Midbrain (tissue), 1 donor: ENCODE results near the gene RASA3.

Experiments
- DNase-seq: peaks from one replicate; lab custom pipeline; 2025; lab: John Stamatoyannopoulos, UW

Gene RASA3

DNA sequence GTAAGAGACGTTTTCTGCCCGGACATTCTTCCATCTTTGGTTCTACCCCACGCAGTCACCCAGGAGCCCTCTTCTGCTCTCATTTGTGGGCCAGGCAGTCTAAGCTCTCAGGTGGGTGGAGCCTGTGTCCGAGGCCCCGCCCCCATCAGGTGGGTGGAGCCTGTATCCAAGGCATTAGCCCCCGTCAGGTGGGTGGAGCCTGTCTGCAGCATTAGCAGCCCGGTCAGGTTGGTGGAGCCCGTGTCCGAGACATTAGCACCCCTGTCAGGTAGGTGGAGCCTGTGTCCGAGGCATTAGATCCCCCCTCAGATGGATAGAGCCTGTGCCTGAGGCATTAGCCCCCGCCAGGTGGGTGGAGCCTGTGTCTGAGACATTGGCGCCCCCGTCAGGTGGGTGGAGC, 113.1 kb downstream of the RASA3 start:
- DNase-seq: no peak

DNA sequence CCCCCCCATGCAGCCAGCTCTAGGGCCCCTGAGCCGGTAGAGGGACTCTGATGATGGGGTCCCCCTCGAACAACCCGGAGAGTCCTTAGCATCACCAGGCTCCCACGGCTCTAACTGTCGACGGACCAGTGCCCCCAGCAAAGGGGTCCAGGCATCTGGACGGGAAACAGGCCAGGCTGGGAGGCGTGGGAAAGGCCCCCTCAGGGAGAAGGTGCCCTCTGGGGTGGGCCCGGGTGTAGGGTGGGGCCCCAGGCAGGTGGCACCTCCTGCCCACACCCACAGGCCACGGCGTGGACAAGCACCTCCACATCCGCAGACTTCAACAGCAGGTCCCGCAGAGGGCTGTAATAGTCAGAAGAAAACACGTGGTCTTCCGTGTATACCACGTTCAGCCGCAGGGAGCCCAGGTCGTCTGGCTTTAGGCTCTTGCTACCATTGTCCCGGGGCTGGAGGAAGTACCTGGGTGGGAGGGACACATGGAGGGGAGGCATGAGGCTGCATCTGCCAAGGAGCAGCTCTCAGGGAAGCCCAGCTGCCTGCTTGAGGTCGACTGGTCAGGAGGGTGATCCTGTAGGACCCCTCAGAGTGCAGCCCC, 113.9 kb downstream of the RASA3 start:
- no peak for DNase-seq

- DNase-seq: no peak
Measured at GRCh38 chr13:114017966-114018365, 114.5 kb downstream of the RASA3 start.

GRCh38 chr13:114017028-114017630, 115.3 kb downstream of the RASA3 start:
- no peak for DNase-seq

DNA sequence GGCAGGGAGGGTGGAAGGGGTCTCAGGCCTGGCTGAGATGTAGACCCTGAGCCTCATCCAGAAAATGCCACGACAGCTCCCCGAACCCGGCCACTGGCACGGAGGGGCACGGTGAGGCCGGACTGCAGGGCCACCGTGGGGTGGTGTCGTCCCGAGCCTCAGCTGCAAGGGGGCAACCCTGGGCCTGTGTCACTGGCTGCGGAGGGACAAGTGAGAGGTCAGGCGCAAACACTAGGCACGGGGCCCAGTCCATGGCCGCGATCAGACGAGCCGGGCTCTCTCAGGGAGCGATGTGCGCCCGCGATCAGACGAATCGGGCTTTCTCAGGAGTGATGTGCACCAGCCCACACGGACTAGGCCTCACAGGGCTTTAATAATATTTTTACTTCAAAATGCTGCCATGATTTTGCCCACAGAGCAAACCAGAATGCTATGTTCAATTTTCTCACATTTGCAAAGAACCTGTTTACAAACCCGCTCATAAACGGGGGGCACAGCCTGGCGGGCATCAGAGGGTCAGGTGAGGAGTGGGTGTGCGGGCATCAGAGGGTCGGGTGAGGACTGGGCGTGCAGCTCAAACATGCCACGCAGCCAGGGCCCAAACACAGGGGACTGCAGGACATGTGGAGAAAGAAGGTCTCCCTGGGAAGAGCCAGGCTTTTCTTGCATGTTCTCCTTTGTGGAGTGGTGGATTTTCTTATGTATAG, 115.9 kb downstream of the RASA3 start:
- no peak for DNase-seq

DNA sequence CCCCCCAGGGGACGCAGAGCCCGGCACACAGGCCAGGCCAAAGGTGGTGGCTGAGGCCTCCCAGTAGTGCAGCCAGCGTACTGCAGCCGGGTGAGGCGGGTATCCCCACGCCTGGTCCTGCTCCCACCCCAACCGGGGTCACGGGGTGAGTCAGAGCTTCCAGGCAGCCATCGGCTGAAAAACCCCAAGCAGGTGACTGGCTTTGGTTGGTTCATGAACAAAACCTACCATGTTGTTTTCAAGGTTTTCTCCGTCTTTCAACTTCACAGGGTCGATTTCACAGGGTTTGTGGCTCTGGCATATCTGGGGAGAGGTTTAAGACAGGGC, 116.5 kb downstream of the RASA3 start:
- no peak for DNase-seq

DNA sequence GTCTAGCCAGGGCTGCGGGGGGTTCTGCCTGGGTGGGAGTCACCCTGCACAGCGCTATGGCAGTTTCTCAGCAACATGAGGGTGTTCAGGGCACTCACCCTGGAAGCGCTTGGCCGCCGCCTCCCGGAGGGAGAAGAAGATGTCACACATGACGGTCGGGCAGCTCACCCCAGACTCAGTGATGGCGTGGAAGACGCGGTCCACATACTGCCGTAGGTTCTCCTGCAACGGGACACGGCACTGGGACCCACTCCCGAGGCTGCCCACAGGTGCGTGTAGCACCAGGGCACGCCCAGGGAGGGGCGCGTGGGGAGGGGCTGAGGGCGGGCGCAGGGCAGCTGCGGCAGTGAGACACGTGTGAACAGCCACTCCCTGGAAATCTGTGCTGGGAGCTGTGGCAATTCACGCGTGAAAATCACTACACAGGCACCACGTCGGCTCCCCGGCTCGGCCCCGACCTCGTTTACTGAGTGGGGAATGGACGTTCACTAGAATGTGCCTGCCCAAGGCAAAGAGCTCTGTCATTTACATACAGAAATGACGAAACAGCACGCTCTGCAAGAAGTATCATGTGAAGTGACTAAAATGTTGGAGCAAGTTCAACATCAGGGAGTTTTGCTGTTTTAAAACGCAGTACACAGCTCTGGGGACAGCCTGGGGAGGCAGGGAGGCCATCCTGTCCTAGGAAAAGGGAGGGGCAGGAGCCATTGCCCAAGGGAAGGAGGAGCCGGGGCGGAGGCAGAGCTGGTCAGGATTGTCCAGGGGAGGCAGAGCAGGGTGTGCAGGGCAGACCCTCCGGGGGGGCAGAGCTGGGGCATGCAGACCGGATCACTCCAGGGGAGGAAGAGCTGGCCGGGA, 117.1 kb downstream of the RASA3 start:
- no peak for DNase-seq

DNA sequence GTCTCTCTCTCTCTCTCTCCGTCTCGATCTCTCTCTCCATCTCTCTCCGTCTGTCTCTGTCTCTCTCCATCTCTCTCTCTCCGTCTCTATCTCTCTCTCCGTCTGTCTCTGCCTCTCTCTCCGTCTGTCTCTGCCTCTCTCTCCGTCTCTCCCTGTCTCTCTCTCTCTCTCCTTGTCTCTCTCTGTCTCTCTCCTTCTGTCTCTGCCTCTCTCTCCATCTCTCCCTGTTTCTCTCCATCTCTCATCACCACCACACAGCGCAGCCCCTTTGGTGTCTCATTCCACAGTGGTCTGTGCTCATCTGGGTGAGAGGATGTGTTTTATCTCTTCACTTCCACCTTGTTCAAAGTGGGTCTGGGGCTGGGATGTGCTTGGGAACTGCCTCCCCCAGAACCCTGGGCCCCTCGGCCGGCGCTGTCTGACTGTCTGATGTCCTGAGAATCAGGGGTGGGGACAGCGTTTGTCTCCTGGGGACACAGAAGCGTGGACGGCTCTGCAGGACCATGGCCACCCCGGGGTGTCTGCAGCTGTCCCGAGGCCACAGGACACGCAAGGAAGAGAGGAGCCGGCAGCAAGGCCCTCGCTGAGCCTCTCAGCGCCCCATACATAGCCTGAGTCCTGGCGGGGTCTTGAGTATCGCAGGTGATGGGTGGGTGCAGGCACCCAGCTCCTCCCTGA, 118.3 kb downstream of the RASA3 start:
- no peak for DNase-seq

GRCh38 chr13:114013336-114013735, 119.1 kb downstream of the RASA3 start:
- DNase-seq: no peak

DNA sequence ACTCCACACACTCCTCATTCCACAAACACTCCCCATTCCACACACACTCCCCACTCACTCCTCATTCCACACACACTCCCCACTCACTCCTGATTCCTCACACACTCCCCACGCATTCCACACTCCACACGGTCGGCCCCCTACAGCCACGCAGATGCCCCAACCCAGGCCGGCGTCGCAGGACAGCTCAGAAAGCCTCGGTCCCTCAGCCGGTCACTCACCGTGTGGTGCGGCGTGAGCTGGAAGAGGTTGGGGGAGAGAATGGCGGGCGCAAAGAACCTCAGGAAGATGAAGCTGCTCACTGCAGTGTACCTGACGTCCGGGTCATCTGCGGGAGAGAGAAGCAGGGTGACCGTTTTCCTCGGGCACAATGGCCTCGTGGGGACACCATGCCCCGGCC, 119.5 kb downstream of the RASA3 start:
- DNase-seq: no peak

DNA sequence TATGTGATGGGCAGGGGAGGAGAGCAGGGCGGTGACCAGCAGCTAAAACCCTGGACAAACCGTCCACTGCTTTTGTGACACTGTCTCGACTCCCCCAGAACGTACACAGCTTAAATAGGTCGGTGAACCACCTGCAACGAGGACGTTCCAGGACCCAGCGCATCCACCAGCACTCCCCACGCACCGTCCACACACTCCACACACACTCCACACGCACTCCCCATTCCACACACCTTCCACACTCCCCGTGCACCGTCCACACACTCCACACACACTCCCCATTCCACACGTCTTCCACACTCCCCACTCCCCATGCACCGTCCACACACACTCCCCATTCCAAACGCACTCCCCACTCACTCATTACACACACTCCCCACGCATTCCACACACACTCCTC, 120.3 kb downstream of the RASA3 start:
- DNase-seq: no peak

- no peak for DNase-seq
Measured at GRCh38 chr13:114011226-114011625, 121.2 kb downstream of the RASA3 start.

- DNase-seq: no peak
Measured at GRCh38 chr13:114010401-114011101, 121.9 kb downstream of the RASA3 start.

- no peak for DNase-seq
Measured at GRCh38 chr13:114009590-114010400, 122.6 kb downstream of the RASA3 start.

DNA sequence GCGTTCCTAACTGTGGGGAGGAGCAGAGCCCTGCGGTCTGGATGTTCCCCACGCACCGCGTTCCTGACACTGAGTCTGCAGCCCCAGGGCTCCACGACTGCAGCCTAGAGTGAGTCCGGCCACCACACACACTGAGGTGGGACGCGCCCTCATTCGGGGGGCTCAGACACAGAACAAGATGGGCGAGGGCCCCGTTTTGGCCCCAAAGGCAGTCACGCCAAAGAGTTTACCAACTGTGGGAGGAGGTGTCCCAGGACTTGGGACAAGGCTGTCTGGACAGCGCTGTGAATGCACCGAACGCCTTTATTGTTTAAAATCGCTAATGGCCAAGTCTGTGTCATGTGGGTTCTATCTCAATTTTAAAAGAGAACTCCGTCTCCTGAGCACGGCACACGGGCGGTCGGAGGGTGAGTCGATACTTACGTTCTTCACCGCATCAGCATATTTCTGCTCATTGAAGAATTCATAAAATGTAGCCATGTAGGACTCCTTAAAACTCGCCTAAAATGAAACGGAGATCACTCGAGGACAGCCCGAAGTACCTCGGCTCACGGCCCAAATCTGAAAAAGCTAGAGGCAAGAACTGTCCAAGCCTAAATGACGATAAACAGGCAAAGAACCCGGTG, 123.3 kb downstream of the RASA3 start:
- no peak for DNase-seq

DNA sequence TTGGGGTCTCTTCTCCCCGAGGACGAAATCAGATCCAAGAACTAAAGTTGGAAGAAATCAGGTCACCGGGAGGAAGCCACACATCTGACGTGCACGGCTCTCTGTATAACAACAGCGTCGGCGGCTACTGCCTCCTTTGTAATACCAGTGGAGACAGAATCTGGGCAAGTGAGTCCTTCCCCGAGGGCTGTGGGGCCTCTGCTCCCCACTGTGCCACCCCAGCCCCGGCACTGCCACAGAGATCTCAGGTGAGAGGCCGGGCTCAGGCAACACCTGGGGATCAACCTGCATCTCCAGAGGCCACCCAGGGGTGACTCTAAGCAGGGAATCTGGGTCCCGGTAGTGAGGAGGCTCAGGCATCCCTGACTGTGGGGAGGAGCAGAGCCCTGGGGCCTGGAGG, 124.9 kb downstream of the RASA3 start:
- no peak for DNase-seq

DNA sequence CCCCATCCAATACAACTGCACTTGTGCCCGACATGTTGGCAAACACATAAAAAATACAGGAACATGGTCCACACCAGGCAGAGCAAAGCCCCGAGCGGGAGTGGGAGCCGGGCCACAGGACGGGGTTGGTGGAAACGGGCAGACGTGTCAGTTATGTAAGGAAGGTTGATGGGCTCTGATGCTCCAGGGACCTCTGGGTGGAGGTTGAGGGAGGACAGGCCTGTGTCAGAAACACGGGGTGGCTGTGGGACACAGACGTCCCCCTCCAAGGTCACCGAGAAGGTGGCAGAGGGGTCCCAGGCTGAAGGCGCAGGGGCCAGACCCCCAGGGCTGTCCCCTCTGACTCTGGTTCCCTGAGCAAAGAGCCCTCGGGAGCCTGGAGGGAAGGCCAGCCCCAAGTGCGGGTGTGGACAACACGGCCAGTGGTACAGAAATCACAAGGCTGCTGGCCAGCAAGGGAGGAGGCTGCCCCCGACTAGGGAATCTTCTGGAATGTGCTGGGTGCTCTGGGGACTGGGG, 127.2 kb downstream of the RASA3 start:
- no peak for DNase-seq

GRCh38 chr13:114004420-114005205, 127.8 kb downstream of the RASA3 start:
- DNase-seq: no peak

DNA sequence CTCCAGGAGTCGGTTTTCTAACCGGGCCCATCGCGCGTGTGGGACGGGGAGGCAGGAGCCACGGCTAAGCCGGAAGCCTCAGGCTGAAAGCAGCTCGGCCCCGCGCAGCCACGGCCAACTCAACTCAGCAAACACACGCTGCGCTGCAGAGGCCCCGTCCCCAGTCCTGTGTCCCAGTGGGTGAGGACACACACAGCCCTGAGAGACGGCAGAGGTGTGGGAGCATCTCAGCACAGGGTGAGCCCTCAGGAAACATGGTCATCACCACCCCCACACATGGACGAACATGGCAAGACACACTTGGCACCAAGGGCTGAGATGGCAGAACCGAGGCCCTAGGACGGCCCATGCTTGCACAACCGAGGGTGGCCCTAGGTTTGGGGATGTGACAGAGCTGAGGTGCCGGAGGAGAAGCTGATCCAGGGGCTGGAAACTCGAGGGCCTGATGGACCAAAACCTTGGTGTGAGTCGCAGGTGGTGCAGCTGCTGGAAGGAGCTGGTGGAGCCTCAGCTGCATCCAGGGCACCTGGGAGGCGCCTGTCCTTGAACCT, 129.6 kb downstream of the RASA3 start:
- DNase-seq: no peak
